AG10803 (cell line): ENCODE results near the gene OSGEP.

ENCODE experiments used
- DNase-seq: peaks from one replicate; pipeline ENCODE4 v3.0.0; 2010; ENCODE audit warnings: low read depth
- H3K4me3 ChIP-seq: 2 replicates; pipeline ENCODE4 v1.5.1; 2011; ENCODE audit warnings: mild to moderate bottlenecking, low read length, control low read depth
- CTCF ChIP-seq: conservative IDR thresholded peaks from 2 replicates; pipeline ENCODE4 v1.5.1; 2011; ENCODE audit warnings: mild to moderate bottlenecking, low read length, control low read depth, inconsistent platforms

OSGEP gene

GRCh38 chr14:20472536-20473169, 18.0 kb upstream of the OSGEP start:
- no peak for TF ChIP-seq CTCF
- DNase-seq = no peak
- no peak overlapping the region for H3K4me3 ChIP-seq

GRCh38 chr14:20470603-20470901, 15.9 kb upstream of the OSGEP start:
- peak overlapping the region; percentile 93 for H3K4me3 ChIP-seq
- DNase-seq = no peak
- TF ChIP-seq CTCF = no peak

- DNase-seq = peak; percentile 45
- H3K4me3 ChIP-seq = peak overlapping the region; percentile 93
- no peak for TF ChIP-seq CTCF
Measured at GRCh38 chr14:20469890-20470602, 15.4 kb upstream of the OSGEP start.

GRCh38 chr14:20469242-20469889, 14.8 kb upstream of the OSGEP start, which contains the start of gene PNP:
TSS of gene PNP (plus strand) at chr14:20469406. CDS start at chr14:20469525, 119 bp downstream.
- no peak for TF ChIP-seq CTCF
- H3K4me3 ChIP-seq = peak within 1 kb of the TSS; percentile 93
- peak; percentile 82 for DNase-seq

- no peak for TF ChIP-seq CTCF
- H3K4me3 ChIP-seq = peak overlapping the region; percentile 93
- DNase-seq = no peak
Measured at GRCh38 chr14:20468764-20469241, 14.2 kb upstream of the OSGEP start.

GRCh38 chr14:20461225-20462141, 6.9 kb upstream of the OSGEP start, which contains the start of gene PIP4P1:
TSS of gene PIP4P1 (minus strand) at chr14:20461434. CDS start at chr14:20461325, 109 bp downstream.
- no peak for TF ChIP-seq CTCF
- DNase-seq = peak; percentile 100
- H3K4me3 ChIP-seq = peak within 1 kb of the TSS; percentile 94
